ENCODE measurements around the gene QKI. TPM values are rescaled to one million over a fixed set of nuclear protein-coding genes. Genes with fewer than 3 reads are reported as not detected.

QKI gene
- total and polyA plus RNA-seq, 10 of the 15 experiments (the other 5 are each of a cell fraction or from before 2014, with no cell fraction given), result 4.7 to 72.5 (median 38.9) TPM

DNA sequence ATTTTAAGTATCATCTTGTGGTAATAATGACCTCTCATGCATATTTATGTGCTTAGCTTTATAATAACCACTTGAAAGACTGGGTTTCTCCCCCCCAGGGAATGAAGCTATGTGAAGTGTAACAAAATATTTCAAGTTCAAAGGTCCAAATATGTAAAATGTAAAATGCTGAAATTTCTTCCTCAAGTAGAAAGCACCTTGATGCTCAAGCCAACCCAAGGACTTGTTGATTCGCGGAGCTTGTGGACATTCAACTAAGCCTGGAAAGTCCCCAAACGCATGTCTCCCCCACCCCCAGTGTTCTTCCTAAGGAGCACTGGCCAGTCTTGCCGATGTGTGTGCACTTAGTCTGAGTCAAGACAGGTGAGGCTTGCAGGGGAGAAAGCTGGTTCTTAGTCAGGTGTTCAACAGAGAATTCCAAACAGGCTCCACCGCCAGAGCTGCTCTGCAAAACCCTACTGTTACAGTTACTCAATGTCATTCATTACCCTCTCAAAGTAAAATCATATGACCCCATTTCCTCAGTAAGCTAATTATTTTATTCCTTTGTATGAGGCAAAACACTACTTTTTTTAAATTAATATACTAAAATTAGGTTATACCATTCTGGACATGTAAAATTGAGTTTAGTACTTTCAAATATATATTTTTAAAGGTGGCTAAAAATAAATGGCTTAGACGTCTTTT lies 46.9 kb upstream of the QKI start:
- no TSS peak for BruUV-seq (replicated peaks)
- WGBS (ENCODE audit: insufficient coverage, insufficient replicate concordance, low lambda C conversion rate, missing lambda C conversion rate), result 42% methylated on average over 6 of the region's 6 CpGs
- intact Hi-C loops (cut with micrococcal nuclease; ENCODE audit: unreplicated experiment), result no loop called here
- DNase-seq (ENCODE audit: low read depth, low spot score) (no peak), FAIRE-seq (no peak), ATAC-seq (no peak)
- ChIA-PET CTCF (no interaction called here), RAD21 (ENCODE audit: unreplicated experiment) (no interaction called here), POLR2A (no interaction called here), SMC1A (ENCODE audit: uncharacterized antibody, unreplicated experiment) (interaction anchor here (0.5 kb wide), 1 partner anchor 233 kb away, joined by 3 read pairs; no protein-coding TSS in a partner anchor)
- TF ChIP-seq EED (IDR thresholded peaks at IDR 0.05; ENCODE audit: low read depth) (no peak), SPI1 (IDR thresholded peaks at IDR 0.05; ENCODE audit: borderline replicate concordance, insufficient read depth, low read depth, low read length) (no peak), RAD51 (IDR thresholded peaks at IDR 0.05) (no peak), MTA3 (IDR thresholded peaks at IDR 0.05; ENCODE audit: borderline replicate concordance, low read length) (no peak), SUZ12 (IDR thresholded peaks at IDR 0.05; ENCODE audit: unreplicated experiment) (no peak)
- TF ChIP-seq, protein P1, sequence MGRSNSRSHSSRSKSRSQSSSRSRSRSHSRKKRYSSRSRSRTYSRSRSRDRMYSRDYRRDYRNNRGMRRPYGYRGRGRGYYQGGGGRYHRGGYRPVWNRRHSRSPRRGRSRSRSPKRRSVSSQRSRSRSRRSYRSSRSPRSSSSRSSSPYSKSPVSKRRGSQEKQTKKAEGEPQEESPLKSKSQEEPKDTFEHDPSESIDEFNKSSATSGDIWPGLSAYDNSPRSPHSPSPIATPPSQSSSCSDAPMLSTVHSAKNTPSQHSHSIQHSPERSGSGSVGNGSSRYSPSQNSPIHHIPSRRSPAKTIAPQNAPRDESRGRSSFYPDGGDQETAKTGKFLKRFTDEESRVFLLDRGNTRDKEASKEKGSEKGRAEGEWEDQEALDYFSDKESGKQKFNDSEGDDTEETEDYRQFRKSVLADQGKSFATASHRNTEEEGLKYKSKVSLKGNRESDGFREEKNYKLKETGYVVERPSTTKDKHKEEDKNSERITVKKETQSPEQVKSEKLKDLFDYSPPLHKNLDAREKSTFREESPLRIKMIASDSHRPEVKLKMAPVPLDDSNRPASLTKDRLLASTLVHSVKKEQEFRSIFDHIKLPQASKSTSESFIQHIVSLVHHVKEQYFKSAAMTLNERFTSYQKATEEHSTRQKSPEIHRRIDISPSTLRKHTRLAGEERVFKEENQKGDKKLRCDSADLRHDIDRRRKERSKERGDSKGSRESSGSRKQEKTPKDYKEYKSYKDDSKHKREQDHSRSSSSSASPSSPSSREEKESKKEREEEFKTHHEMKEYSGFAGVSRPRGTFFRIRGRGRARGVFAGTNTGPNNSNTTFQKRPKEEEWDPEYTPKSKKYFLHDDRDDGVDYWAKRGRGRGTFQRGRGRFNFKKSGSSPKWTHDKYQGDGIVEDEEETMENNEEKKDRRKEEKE (IDR thresholded peaks at IDR 0.05), result no peak
- TF ChIP-seq, protein P2, sequence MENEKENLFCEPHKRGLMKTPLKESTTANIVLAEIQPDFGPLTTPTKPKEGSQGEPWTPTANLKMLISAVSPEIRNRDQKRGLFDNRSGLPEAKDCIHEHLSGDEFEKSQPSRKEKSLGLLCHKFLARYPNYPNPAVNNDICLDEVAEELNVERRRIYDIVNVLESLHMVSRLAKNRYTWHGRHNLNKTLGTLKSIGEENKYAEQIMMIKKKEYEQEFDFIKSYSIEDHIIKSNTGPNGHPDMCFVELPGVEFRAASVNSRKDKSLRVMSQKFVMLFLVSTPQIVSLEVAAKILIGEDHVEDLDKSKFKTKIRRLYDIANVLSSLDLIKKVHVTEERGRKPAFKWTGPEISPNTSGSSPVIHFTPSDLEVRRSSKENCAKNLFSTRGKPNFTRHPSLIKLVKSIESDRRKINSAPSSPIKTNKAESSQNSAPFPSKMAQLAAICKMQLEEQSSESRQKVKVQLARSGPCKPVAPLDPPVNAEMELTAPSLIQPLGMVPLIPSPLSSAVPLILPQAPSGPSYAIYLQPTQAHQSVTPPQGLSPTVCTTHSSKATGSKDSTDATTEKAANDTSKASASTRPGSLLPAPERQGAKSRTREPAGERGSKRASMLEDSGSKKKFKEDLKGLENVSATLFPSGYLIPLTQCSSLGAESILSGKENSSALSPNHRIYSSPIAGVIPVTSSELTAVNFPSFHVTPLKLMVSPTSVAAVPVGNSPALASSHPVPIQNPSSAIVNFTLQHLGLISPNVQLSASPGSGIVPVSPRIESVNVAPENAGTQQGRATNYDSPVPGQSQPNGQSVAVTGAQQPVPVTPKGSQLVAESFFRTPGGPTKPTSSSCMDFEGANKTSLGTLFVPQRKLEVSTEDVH (IDR thresholded peaks at IDR 0.05; ENCODE audit: low read depth, partially characterized antibody), result no peak
- no peaks in the 10 kb centered on the region for H3K36me3 ChIP-seq (ENCODE audit: control insufficient read depth in 2 of 2, insufficient read depth in 2 of 2, low read length in 1 of 2)
- no peak overlapping the region for H3K27ac ChIP-seq (ENCODE audit: control insufficient read depth, insufficient read depth)
- no peaks in the 10 kb centered on the region for H3K4me1 ChIP-seq (ENCODE audit: control insufficient read depth, insufficient read depth, low read length)
- no peak overlapping the region for H3K9ac ChIP-seq (ENCODE audit: control insufficient read depth, insufficient read depth, low read length)
- no peak overlapping the region for H3K4me2 ChIP-seq (ENCODE audit: control insufficient read depth, insufficient read depth)
- H3K27me3 ChIP-seq (replicated peaks in 1 of 2; ENCODE audit: control insufficient read depth in 2 of 2, insufficient read depth in 2 of 2, low read length in 1 of 2), result no peaks in the 10 kb centered on the region; a peak in 1 of 4 replicates
- no peaks in the 10 kb centered on the region for H3K9me3 ChIP-seq (replicated peaks; ENCODE audit: control insufficient read depth, insufficient read depth, low read length)
- no peaks in the 10 kb centered on the region for H4K20me1 ChIP-seq (ENCODE audit: control insufficient read depth, insufficient read depth)
- in situ Hi-C loops (cut with MboI), result no loop called here
- H3K79me2 ChIP-seq (ENCODE audit: control insufficient read depth, insufficient read depth, low read length), result no peaks in the 10 kb centered on the region
- H2AFZ ChIP-seq (ENCODE audit: control insufficient read depth, low read depth, low read length), result no peak overlapping the region
- H3K4me3 ChIP-seq, result no peak overlapping the region
